Peyer's patch (tissue), 4 donors: ENCODE data around the gene PLEKHM3.

Experiments
- CTCF ChIP-seq, 6 experiments: fragments of 450-650 bp in 4 of 6; fragments of 200-600 bp in 2 of 6; sonication (generic) in 1 of 6; IDR thresholded peaks; one replicate each; pipeline ENCODE4 v1.5.1; 2017 to 2019; ENCODE audit warnings: antibody characterized with exemption in 6 of 6, mild to moderate bottlenecking in 3 of 6, moderate library complexity in 1 of 6
- POLR2A ChIP-seq, 2 donors: fragments of 450-650 bp; IDR thresholded peaks; one replicate each; pipeline ENCODE4 v1.5.1; 2017; ENCODE audit warnings: antibody characterized with exemption in 2 of 2, mild to moderate bottlenecking in 2 of 2, moderate library complexity in 2 of 2

- no peak for TF ChIP-seq CTCF (IDR thresholded peaks at IDR 0.05)
- TF ChIP-seq POLR2A (IDR thresholded peaks at IDR 0.05) = no peak
Observed at GRCh38 chr2:207782238-207783030, 242.9 kb downstream of the PLEKHM3 start.
